Tibial nerve (tissue), 3 donors: ENCODE results near the gene KCNJ9.

Experiments
- EP300 ChIP-seq, 2 donors: sonication (generic); formaldehyde crosslinking; IDR thresholded peaks; one replicate each; pipeline ENCODE4 v1.6.1; 2017; ENCODE audit warnings: antibody characterized with exemption in 2 of 2, mild to moderate bottlenecking in 1 of 2
- POLR2A ChIP-seq, 2 donors: fragments of 450-650 bp; IDR thresholded peaks; one replicate each; pipeline ENCODE4 v1.6.1; 2017; ENCODE audit warnings: antibody characterized with exemption in 2 of 2, mild to moderate bottlenecking in 2 of 2, moderate library complexity in 2 of 2

GRCh38 chr1:160091666-160092223, 10.4 kb downstream of the KCNJ9 start:
- TF ChIP-seq POLR2A (IDR thresholded peaks at IDR 0.05) = no peak
- TF ChIP-seq EP300 (IDR thresholded peaks at IDR 0.05) = no peak
